SU-DHL-6 (cell line): ENCODE measurements around the gene FUBP1.

Source experiments
- H2AFZ ChIP-seq: fragments of 200-600 bp; sonication (generic); 2 replicates; pipeline ENCODE4 v1.6.1; 2014; ENCODE audit warnings: low read depth, mild to moderate bottlenecking, moderate library complexity, mixed read lengths, antibody characterized with exemption, low read length; ENCODE audit not compliant: severe bottlenecking
- H3F3A ChIP-seq: fragments of 200-600 bp; shearing (Covaris generic); 2 replicates; pipeline ENCODE4 v1.6.0; 2016; ENCODE audit warnings: antibody characterized with exemption, mild to moderate bottlenecking; ENCODE audit not compliant: insufficient read depth
- H3K27ac ChIP-seq: fragments of 200-600 bp; sonication (generic); 2 replicates; pipeline ENCODE4 v1.5.1; 2016; ENCODE audit warnings: low read depth, mild to moderate bottlenecking, low read length, moderate library complexity, mixed read lengths
- H3K27me3 ChIP-seq: fragments of 200-600 bp; sonication (generic), shearing (Covaris generic); 2 replicates; pipeline ENCODE4 v1.6.0; 2014; ENCODE audit warnings: mild to moderate bottlenecking, low read length
- H3K36me3 ChIP-seq: fragments of 200-600 bp; sonication (generic); 2 replicates; pipeline ENCODE4 v1.6.1; 2014; ENCODE audit warnings: mild to moderate bottlenecking, low read length, mixed read lengths
- H3K4me2 ChIP-seq: fragments of 300-600, 200-600 bp; shearing (Covaris generic), sonication (generic); 2 replicates; pipeline ENCODE4 v1.6.0; 2014; ENCODE audit warnings: low read length, low read depth, mild to moderate bottlenecking; ENCODE audit not compliant: poor library complexity, severe bottlenecking
- H3K4me3 ChIP-seq: fragments of 200-600 bp; sonication (generic); 2 replicates; pipeline ENCODE4 v1.5.1; 2014; ENCODE audit warnings: antibody characterized with exemption, low read length, mild to moderate bottlenecking, mixed read lengths; ENCODE audit not compliant: insufficient read depth, poor library complexity, severe bottlenecking
- H3K79me2 ChIP-seq: fragments of 200-600 bp; sonication (generic); 2 replicates; pipeline ENCODE4 v1.6.1; 2014; ENCODE audit warnings: mild to moderate bottlenecking, low read length, moderate library complexity; ENCODE audit not compliant: insufficient read depth
- H3K9ac ChIP-seq: fragments of 200-600 bp; sonication (generic); 2 replicates; pipeline ENCODE4 v1.7.0; 2014; ENCODE audit warnings: mild to moderate bottlenecking, low read length
- H3K9me2 ChIP-seq: fragments of 200-600 bp; sonication (generic); replicated peaks from 2 replicates; pipeline ENCODE4 v1.6.1; 2014; ENCODE audit warnings: low read length; ENCODE audit not compliant: insufficient read depth
- H3K9me3 ChIP-seq: fragments of 200-600 bp; sonication (generic); 2 replicates; pipeline ENCODE4 v1.6.1; 2014; ENCODE audit warnings: low read length, mixed read lengths; ENCODE audit not compliant: insufficient read depth
- H4K20me1 ChIP-seq: fragments of 200-600 bp; sonication (generic); 2 replicates; pipeline ENCODE4 v1.6.1; 2014; ENCODE audit warnings: low read depth, mild to moderate bottlenecking, antibody characterized with exemption, low read length, moderate library complexity, mixed read lengths
- CTCF ChIP-seq: fragments of 200-600 bp; sonication (generic); IDR thresholded peaks from one replicate; pipeline ENCODE4 v1.5.1; 2017; ENCODE audit warnings: antibody characterized with exemption, mild to moderate bottlenecking, low read length, moderate library complexity; ENCODE audit not compliant: insufficient read depth, poor library complexity, severe bottlenecking
- EZH2phosphoT487 ChIP-seq: fragments of 200-600 bp; sonication (generic), shearing (Covaris generic); conservative IDR thresholded peaks from 2 replicates; pipeline ENCODE4 v1.6.1; 2018; ENCODE audit warnings: mild to moderate bottlenecking, antibody characterized with exemption, low read length, moderate library complexity, mixed read lengths

The FUBP1 gene

DNA sequence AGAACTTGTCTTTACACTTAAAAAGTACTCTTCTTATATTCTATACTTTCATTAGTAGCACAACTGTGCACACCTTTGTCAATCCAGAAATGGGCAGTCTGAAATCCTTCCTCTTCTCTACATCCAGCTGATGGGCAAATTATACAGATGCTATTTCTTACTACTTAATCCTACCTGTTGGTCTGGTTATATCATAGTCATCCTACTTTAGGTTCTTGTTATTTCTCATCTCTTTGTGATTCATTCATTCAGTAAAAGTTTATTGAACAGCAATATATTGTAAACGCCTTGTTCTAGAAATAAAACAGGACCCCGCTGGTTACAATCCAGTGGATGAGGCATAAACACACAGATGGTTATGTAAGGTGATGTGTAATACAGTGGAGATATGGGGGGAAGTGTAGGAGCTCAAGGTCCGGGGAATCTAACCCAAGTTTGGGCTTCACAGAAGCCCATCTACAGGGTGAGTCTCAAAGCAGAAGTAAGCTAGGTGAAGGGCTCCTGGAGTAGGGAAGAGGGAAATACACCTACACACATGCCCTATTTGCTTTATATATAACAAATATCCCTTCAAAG lies 11.8 kb upstream of the FUBP1 start:
- Histone ChIP-seq H3F3A (peaks cover 3% of the 10 kb centered on the region; the same call in 1 of the 2 replicates), H3K9ac (no peak overlapping the region), H4K20me1 (no peaks in the 10 kb centered on the region), H2AFZ (no peak overlapping the region), H3K9me2 (no peaks in the 10 kb centered on the region), H3K79me2 (peaks cover 61% of the 10 kb centered on the region), H3K4me2 (no peak overlapping the region), H3K4me3 (no peak overlapping the region), H3K36me3 (peaks cover 12% of the 10 kb centered on the region; the same call in 1 of the 2 replicates), H3K27ac (no peak overlapping the region), H3K9me3 (no peaks in the 10 kb centered on the region), H3K27me3 (no peaks in the 10 kb centered on the region)
- no peak for TF ChIP-seq CTCF
- no peak for TF ChIP-seq EZH2phosphoT487

GRCh38 chr1:77989744-77990143 lies 10.9 kb upstream of the FUBP1 start:
- Histone ChIP-seq H3F3A (peaks cover 3% of the 10 kb centered on the region; the same call in 1 of the 2 replicates), H3K9me2 (no peaks in the 10 kb centered on the region), H3K36me3 (peaks cover 13% of the 10 kb centered on the region; the same call in 1 of the 2 replicates), H3K27me3 (no peaks in the 10 kb centered on the region), H3K4me3 (no peak overlapping the region), H3K79me2 (peaks cover 71% of the 10 kb centered on the region), H3K27ac (no peak overlapping the region), H3K4me2 (no peak overlapping the region), H4K20me1 (peaks cover 8% of the 10 kb centered on the region; the same call in 1 of the 2 replicates), H3K9me3 (no peaks in the 10 kb centered on the region), H3K9ac (no peak overlapping the region), H2AFZ (no peak overlapping the region)
- TF ChIP-seq EZH2phosphoT487 (no peak), CTCF (no peak)

- no peaks in the 10 kb centered on the region for H3K9me3 ChIP-seq
- no peak overlapping the region for H3K4me3 ChIP-seq
- no peaks in the 10 kb centered on the region for H3K9me2 ChIP-seq
- H3K9ac ChIP-seq, result no peak overlapping the region
- H3K79me2 ChIP-seq, result peaks cover 71% of the 10 kb centered on the region
- TF ChIP-seq CTCF (no peak), EZH2phosphoT487 (no peak)
- H3K27ac ChIP-seq, result no peak overlapping the region
- H3K36me3 ChIP-seq, result peaks cover 3% of the 10 kb centered on the region; the same call in 1 of the 2 replicates
- H3F3A ChIP-seq, result peaks cover 3% of the 10 kb centered on the region; the same call in 1 of the 2 replicates
- H3K4me2 ChIP-seq, result no peak overlapping the region
- H4K20me1 ChIP-seq, result peaks cover 8% of the 10 kb centered on the region; the same call in 1 of the 2 replicates
- no peaks in the 10 kb centered on the region for H3K27me3 ChIP-seq
- no peak overlapping the region for H2AFZ ChIP-seq
Observed at GRCh38 chr1:77987919-77988318, 9.0 kb upstream of the FUBP1 start.
